GM19438 (cell line): Measurements from ENCODE around the gene CTNNA3.

ENCODE experiments used
- ATAC-seq: cut with Tn5 transposase; IDR thresholded peaks from one replicate; pipeline ENCODE4 v1.9.1; 2021; ENCODE audit warnings: low read depth; ENCODE audit not compliant: unreplicated experiment

The CTNNA3 gene

DNA sequence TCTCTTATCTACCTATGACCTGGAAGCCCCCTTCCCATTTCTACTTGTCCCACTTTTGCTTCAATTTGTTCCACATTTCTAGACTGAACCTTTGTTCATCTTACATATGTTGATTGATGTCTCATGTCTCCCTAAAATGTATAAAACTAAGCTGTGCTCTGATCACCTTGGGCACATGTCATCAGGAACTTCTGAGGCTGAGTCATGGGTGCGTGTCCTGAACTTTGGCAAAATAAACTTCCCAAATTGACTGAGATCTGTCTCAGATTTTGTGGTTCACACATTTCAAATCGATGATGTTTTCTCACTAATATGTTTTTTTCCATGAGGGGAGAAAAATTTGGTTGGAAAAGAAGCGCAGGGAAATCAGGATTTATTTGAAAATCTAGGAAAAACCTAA lies 1176.4 kb downstream of the CTNNA3 start:
- ATAC-seq: no peak

- ATAC-seq: no peak
These were observed 1181.3 kb downstream of the CTNNA3 start for GRCh38 chr10:66514666-66515065.

DNA sequence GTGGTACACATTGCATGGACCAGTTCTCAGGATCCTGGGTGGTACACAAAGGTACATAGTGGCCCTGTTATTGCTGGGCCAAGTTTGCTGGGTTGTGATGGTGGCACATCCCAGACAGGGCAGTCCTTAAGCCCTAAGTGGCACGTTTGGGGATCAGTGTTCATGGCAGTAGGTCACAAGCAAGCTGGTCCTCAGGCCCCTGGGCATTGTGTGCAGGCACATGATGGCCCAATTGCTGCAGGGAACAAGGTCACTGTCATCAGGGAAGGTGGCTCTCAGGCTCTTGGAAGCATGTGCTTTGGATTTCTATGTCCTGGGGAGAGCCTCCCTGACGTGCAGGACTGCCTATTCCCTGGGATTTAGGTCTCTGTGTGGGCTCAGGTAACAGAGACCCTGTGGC lies 1182.5 kb downstream of the CTNNA3 start:
- no peak for ATAC-seq

DNA sequence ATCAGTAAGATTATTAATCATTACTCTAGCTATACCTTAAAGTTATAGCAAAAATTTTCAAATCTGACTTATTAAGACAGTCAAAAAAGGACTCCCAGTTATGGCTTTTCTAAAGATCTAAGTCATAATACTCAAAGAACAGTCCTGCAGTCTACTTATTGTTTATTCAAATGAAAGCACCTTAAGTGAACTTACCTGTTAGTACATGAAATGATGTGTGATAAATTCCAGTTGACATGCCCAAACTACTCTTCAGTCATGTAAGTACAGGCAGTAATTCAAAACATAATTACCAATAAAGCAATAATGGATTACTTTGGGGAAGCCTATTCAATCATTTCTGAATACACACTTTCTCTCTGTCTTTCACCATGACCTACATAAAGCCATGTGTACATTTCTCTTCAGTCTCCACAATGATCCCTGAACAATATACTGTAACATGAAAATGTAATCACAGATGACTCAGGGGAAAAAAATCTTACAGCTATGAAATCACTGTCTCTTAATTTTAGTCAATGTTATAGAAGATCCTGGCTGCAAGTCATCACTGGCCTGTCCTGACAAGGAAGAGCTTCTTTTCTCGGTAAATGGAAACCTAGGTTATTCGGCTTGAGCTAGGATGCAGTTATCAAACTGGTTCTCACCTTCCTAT lies 1190.9 kb downstream of the CTNNA3 start:
- ATAC-seq: no peak

GRCh38 chr10:66501356-66501755 lies 1194.6 kb downstream of the CTNNA3 start:
- no peak for ATAC-seq

- no peak for ATAC-seq
These were observed 1212.0 kb downstream of the CTNNA3 start for GRCh38 chr10:66483966-66484365.

GRCh38 chr10:66472156-66472555 lies 1223.8 kb downstream of the CTNNA3 start:
- no peak for ATAC-seq

GRCh38 chr10:66467042-66467441 lies 1229.0 kb downstream of the CTNNA3 start:
- ATAC-seq: no peak

DNA sequence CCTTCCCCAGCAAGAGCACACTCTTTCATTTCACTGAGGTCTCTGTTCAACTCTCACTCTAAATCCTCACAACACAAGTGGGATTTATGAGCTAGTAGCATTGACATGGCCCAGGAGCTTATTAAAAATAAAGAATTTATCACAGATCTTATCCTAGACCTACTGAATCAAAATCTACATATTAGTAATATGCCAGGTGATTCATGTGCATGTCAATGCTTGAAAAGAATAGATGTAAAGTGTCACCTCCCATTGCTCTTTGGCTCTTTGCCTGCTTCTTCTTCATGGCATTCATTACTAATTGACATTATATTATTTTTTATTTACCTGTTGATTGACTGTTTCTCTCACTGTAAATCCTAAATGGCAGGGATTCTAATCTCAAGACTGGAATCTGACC lies 1229.4 kb downstream of the CTNNA3 start:
- no peak for ATAC-seq

GRCh38 chr10:66463611-66464010 lies 1232.4 kb downstream of the CTNNA3 start:
- ATAC-seq: no peak

DNA sequence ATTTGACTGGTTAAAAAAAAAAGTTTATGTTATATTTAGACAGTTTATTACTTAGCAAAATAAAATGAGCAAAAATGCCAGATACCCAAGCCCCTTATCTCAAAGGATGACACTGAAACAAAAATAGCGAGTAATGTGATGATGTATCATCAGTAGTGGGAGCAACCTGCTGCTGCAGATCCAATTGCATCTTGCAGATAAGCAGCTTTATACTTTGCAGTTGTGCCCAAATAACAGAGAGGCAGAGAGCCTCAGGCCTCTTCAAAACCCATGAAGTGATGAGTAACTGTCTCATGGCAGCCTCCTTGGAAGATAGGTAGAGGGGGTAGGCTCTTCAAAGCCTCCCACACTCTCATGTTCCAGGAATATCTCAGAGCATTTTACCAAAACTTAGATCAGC lies 1238.4 kb downstream of the CTNNA3 start:
- no peak for ATAC-seq

- ATAC-seq: no peak
These were observed 1240.7 kb downstream of the CTNNA3 start for GRCh38 chr10:66455304-66455703.

DNA sequence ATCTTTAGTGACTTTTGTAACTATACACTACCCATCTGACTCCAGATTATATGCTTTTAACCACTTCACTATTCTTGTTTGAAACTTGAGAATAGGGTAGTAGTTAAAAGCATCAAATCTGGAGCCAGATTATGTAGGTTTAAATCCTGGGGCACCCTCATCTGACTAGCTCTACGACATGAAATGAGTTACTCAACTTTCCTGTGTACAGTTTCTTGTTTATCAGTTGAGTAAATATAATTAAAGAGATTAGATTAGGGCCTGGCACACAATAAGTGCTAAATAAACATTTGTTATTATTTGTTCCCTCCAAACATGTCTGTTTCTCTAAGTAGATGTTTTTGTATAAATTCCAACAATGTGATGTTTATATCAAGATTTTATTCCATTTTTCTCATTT lies 1255.4 kb downstream of the CTNNA3 start:
- ATAC-seq: no peak

DNA sequence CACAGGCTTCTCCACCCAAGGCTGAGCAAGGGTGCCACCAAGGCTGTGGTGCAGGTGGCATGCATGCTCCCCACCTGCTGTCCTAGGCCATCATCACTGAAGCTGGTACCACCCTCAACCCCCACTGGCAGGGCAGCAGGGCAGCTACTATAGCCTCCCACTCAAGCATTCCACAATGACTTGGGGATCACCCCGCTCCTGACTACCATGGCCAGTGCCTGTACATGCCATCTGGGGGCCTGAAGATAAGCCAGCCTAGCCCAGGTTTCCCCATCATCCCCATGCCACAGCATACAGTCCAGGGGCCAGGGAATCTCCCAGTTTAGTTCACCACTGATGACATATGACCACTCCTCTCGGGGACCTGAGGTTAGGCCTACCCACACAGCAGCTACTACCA lies 1281.1 kb downstream of the CTNNA3 start:
- ATAC-seq: no peak

GRCh38 chr10:66405566-66405965 lies 1290.4 kb downstream of the CTNNA3 start:
- ATAC-seq: no peak

DNA sequence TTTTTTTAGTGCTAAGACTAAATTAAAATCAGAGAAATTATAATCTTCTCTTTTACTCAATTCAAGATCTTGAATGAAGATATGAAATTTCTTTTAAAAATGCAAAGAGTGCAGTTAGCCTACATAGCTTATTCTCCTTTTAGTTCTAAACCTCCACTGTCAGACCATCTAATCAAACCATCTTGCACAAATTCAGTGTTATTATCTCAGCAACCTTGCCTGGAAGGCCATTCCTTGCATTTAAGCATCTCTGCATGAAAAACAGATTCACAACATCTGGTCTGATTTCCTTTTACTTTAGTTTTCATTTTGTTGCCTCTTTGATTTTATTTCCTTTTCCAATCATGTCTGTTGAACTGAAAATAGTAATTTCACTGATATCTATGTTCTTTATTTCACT lies 1297.3 kb downstream of the CTNNA3 start:
- ATAC-seq: no peak

GRCh38 chr10:66394342-66395063 lies 1301.5 kb downstream of the CTNNA3 start:
- ATAC-seq: no peak

DNA sequence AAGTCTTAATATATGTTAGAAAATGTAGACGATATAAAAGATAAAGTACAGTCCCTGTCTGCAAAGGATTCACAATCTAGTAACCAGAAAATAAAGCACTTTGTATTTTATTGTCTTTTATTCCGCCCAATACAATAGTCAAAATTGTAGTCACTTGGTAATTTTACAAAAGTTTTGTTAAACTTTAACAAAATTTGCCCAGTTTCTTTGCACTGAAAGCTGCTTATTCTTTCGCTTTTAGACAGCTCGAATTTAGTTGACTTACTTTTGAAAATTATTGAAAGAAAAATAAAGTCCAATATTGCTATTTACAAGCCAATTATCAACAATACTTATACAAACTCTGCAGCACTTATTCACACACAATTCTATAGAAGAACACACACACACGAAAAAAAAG lies 1305.1 kb downstream of the CTNNA3 start:
- ATAC-seq: no peak

DNA sequence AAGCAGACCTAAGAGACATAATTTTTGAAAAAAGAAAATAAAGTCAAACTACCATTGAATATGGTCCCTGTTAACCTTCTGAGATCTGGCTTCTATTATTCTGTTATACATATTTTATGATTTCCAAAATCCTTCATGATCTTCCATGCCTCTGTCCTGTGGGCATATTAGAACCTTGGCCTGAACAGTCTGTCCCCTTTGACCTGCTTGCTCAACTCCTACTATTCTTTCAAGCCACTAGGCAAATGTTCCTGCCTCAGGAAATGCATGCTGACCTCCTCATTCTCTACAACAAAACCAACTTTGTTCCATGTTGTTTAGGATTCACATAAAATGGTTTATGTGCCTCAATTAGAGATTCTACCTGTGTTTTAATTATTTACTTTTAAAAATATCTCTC lies 1315.0 kb downstream of the CTNNA3 start:
- ATAC-seq: no peak

DNA sequence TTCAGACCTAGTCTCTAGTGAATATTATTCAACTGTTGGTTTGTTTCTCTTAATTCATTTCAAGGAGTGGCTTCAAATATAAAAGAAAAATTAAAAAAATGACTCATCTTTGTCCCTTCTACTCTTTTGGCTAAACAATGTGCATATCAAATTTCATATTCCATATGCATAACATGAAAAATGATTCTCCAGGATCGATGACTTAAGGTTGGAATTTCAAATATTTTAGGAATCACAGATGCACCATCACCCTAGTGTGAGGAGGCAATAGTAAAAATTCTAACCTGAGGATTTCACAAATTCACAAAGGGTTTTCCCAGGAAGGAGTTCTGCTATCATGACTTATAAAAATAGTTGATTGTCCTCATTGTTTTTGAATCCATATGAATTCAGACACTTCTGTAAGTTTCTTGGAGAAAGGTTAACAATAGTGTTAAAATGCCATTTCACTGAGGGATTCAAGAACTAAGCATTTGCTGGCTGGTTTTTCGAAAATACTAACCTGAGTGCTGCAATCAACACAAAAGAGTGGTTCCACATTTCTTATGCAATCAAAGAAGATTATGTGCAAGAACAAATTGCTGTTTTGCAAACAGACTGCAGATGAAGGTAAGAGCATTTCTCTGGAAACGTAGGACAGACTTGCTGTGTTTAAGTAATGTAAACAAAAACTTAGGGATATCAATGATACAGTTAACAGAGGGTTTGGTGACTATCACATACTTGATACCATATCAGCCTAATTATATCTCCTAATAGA lies 1317.7 kb downstream of the CTNNA3 start:
- no peak for ATAC-seq

DNA sequence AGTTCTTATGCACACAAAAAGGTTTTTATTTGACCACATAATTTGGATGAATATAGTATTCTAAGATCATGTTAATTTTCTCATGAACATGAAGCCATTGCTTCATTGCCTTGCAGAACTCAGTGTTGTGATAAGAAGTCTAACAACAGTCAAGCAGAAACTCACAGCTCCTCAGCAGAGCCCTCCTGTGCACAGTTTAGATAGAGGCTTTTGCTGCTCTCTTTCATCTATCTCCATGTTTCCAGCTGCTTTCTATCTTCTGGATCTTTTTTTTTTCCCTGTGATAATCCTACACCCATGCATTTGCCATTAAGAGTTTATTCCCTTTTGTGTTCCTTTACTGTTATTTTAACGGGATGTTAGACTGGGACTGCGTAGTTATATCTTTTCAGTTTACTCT lies 1327.8 kb downstream of the CTNNA3 start:
- no peak for ATAC-seq

DNA sequence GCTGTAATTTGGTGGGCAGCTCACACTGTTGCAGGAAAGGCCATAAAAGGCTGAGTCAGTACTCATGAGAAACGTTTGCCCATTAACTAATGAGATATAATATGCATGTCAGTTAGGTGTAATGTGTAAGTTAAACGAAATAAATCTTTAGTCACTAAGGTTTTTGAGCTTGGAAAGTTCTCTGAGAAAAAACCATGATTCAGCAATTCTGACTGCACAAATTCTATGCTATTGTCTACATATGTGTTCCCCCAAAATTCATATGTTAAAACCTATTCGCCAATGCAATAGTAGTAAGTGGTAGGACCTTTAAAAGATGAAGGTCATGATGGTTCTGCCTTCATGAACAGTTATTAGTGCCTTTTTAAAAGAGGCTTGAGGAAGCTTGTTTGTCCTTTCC lies 1329.8 kb downstream of the CTNNA3 start:
- no peak for ATAC-seq
